Body of pancreas (tissue), 4 donors: ENCODE measurements around the gene TCP10L. TPM values are rescaled to one million over a fixed set of nuclear protein-coding genes. Genes with fewer than 3 reads are reported as not detected.
"Not testable (repeated sequence)": the region's sequence is repeated elsewhere in the genome, so short reads cannot be mapped to it uniquely, and the experiment has no call there.

Experiments
- ATAC-seq: fragments of 150-250 bp; one replicate; pipeline ENCODE4 v1.9.1; 2016
- DNase-seq, 4 donors: peaks; one replicate each; pipeline ENCODE4 v3.0.0-alpha.2; 2019
- H3K27ac ChIP-seq, 4 donors: fragments of 200-600 bp; sonication (generic); 1 replicate in 3 of 4; 2 replicates in 1 of 4; pipeline versions ENCODE4 v1.5.1 to v1.6.1; 2016 to 2019; ENCODE audit warnings: mild to moderate bottlenecking in 1 of 4, mixed read lengths in 1 of 4, moderate library complexity in 1 of 4
- H3K27me3 ChIP-seq, 2 donors: fragments of 200-600 bp; sonication (generic); one replicate each; pipeline ENCODE4 v1.6.0; 2016; ENCODE audit warnings: mild to moderate bottlenecking in 1 of 2
- H3K36me3 ChIP-seq, 2 donors: fragments of 200-600 bp; sonication (generic); replicated peaks in 1 of 2; 2 replicates each; pipeline ENCODE4 v1.5.1; 2016; ENCODE audit warnings: low read depth in 2 of 2; ENCODE audit not compliant: insufficient read depth in 1 of 2
- H3K4me1 ChIP-seq: fragments of 200-600 bp; sonication (generic); one replicate; pipeline ENCODE4 v1.6.0; 2016
- H3K4me3 ChIP-seq, 2 donors: fragments of 200-600 bp; sonication (generic); 1 replicate in 1 of 2; 2 replicates in 1 of 2; pipeline ENCODE4 v1.5.1; 2016 to 2019
- H3K9me3 ChIP-seq, 3 donors: fragments of 200-600 bp; sonication (generic); 1 replicate in 2 of 3; 2 replicates in 1 of 3; pipeline ENCODE4 v1.5.1; 2016
- CTCF ChIP-seq, 7 experiments: fragments of 450-650 bp in 4 of 7; fragments of 200-600 bp in 3 of 7; sonication (generic) in 3 of 7; IDR thresholded peaks; one replicate each; pipeline ENCODE4 v1.5.1; 2016 to 2019; ENCODE audit warnings: antibody characterized with exemption in 7 of 7
- POLR2A ChIP-seq, 3 donors: fragments of 450-650 bp; IDR thresholded peaks; one replicate each; pipeline ENCODE4 v1.6.1; 2016; ENCODE audit warnings: antibody characterized with exemption in 3 of 3, mild to moderate bottlenecking in 2 of 3
- WGBS, 2 donors: methylation state at CpG; one replicate each; pipeline ENCODE4 v1.1.5; 2017; 5-methylcytosine and 5-hydroxymethylcytosine counted together
- intact Hi-C: fragments of 100-400 bp; cut with DNase I; formaldehyde crosslinking; loops from one replicate; pipeline ENCODE4 v1.15.1; 2023
- total RNA-seq, 2 donors: library from RNA; depleted of rRNA; stranded (reverse); fragments of >200 nt; gene quantifications; one replicate each; pipeline ENCODE4 v1.1.0, GENCODE V29; 2016

TCP10L gene
- total RNA-seq, 2 donors from 2014 or later, result 0.26 TPM; not detected in 1

- 63 to 73% methylated on average over 6 of the region's 6 CpGs for WGBS, 2 donors
- Histone ChIP-seq H3K27ac (no peak overlapping the region), H3K27me3 (no peaks in the 10 kb centered on the region), H3K36me3 (no peaks in the 10 kb centered on the region), H3K9me3 (no peaks in the 10 kb centered on the region), H3K4me1 (peaks cover 8% of the 10 kb centered on the region), H3K4me3 (no peak overlapping the region)
- TF ChIP-seq CTCF (IDR thresholded peaks at IDR 0.05) (no peak), POLR2A (IDR thresholded peaks at IDR 0.05) (no peak)
- ATAC-seq (no peak), DNase-seq (no peak)
- intact Hi-C loops, result no loop called here
These were observed 52.7 kb downstream of the TCP10L start for GRCh38 chr21:32532636-32533035.

- H3K4me1 ChIP-seq, H3K4me3 ChIP-seq, H3K27ac ChIP-seq, DNase-seq, H3K36me3 ChIP-seq, H3K9me3 ChIP-seq, intact Hi-C loops, ATAC-seq, H3K27me3 ChIP-seq: not testable (repeated sequence)
- 81 to 100% methylated on average over 3 of the region's 3 CpGs for WGBS, 2 donors
These were observed 53.8 kb downstream of the TCP10L start for GRCh38 chr21:32531561-32531960.

GRCh38 chr21:32530809-32531208, 54.5 kb downstream of the TCP10L start:
- H3K9me3 ChIP-seq, H3K36me3 ChIP-seq, DNase-seq, H3K4me1 ChIP-seq, ATAC-seq, H3K27ac ChIP-seq, H3K4me3 ChIP-seq, intact Hi-C loops, H3K27me3 ChIP-seq: not testable (repeated sequence)
- WGBS, 2 donors, result 87 to 88% methylated on average over 7 of the region's 7 CpGs

- Histone ChIP-seq H3K4me3 (no peak overlapping the region), H3K36me3 (no peaks in the 10 kb centered on the region), H3K27ac (no peak overlapping the region), H3K27me3 (no peaks in the 10 kb centered on the region), H3K4me1 (no peaks in the 10 kb centered on the region), H3K9me3 (no peaks in the 10 kb centered on the region)
- WGBS, 2 donors, result 68 to 81% methylated on average over 4 of the region's 4 CpGs
- ATAC-seq, result no peak
- no peak for TF ChIP-seq CTCF (IDR thresholded peaks at IDR 0.05)
- TF ChIP-seq POLR2A (IDR thresholded peaks at IDR 0.05), result no peak
- intact Hi-C loops, result no loop called here
- DNase-seq, result no peak
These were observed 55.6 kb downstream of the TCP10L start for GRCh38 chr21:32529679-32530078.

- H3K36me3 ChIP-seq, result no peaks in the 10 kb centered on the region
- no peak for DNase-seq
- intact Hi-C loops, result no loop called here
- H3K27ac ChIP-seq, result no peak overlapping the region
- ATAC-seq, result no peak
- TF ChIP-seq CTCF (IDR thresholded peaks at IDR 0.05) (no peak), POLR2A (IDR thresholded peaks at IDR 0.05) (no peak)
- H3K4me3 ChIP-seq, result no peak overlapping the region
- no peaks in the 10 kb centered on the region for H3K27me3 ChIP-seq
- WGBS, 2 donors, result 68 to 71% methylated on average over 4 to 7 of the region's 7 CpGs
- H3K9me3 ChIP-seq, result no peaks in the 10 kb centered on the region
- peaks cover 6% of the 10 kb centered on the region for H3K4me1 ChIP-seq
These were observed 60.0 kb downstream of the TCP10L start for GRCh38 chr21:32525282-32525681.

- ATAC-seq, result peak; percentile 47
- no peak for TF ChIP-seq POLR2A (IDR thresholded peaks at IDR 0.05)
- TF ChIP-seq CTCF (IDR thresholded peaks at IDR 0.05), result no peak
- Histone ChIP-seq H3K27me3 (no peaks in the 10 kb centered on the region), H3K27ac (peak overlapping the region in 2 of 4 donors; percentile 37 to 57), H3K36me3 (no peaks in the 10 kb centered on the region), H3K4me1 (peaks cover 6% of the 10 kb centered on the region), H3K9me3 (no peaks in the 10 kb centered on the region), H3K4me3 (no peak overlapping the region)
- no peak for DNase-seq
- intact Hi-C loops, result no loop called here
- WGBS, 2 donors, result 69 to 70% methylated on average over 8 of the region's 8 CpGs
These were observed 61.2 kb downstream of the TCP10L start for GRCh38 chr21:32523988-32524719.
